Inflammatory macrophage (primary cell): ENCODE measurements around the gene SLC44A1.
A peak's percentile ranks its signal among the peaks of the same experiment; 100 is the strongest.

ENCODE experiments used
- DNase-seq, 2 donors: peaks; one replicate each; pipeline ENCODE4 v3.0.0-alpha.2; 2020 to 2022

The SLC44A1 gene

GRCh38 chr9:105339849-105340248 is 95.4 kb downstream of the SLC44A1 start:
- DNase-seq = no peak

- DNase-seq = no peak
These were observed 97.1 kb downstream of the SLC44A1 start for GRCh38 chr9:105341434-105342146.

GRCh38 chr9:105342147-105342505 is 97.7 kb downstream of the SLC44A1 start:
- no peak for DNase-seq

GRCh38 chr9:105344283-105344682 is 99.8 kb downstream of the SLC44A1 start:
- DNase-seq = no peak

GRCh38 chr9:105345626-105346025 is 101.2 kb downstream of the SLC44A1 start:
- no peak for DNase-seq

- no peak for DNase-seq
These were observed 101.8 kb downstream of the SLC44A1 start for GRCh38 chr9:105346273-105346672.

GRCh38 chr9:105354448-105354847 is 110.0 kb downstream of the SLC44A1 start:
- DNase-seq = no peak

GRCh38 chr9:105355781-105356180 is 111.3 kb downstream of the SLC44A1 start:
- no peak for DNase-seq

- DNase-seq = no peak
These were observed 113.5 kb downstream of the SLC44A1 start for GRCh38 chr9:105357937-105358336.

GRCh38 chr9:105359892-105360291 is 115.4 kb downstream of the SLC44A1 start:
- no peak for DNase-seq

- DNase-seq = no peak
These were observed 115.9 kb downstream of the SLC44A1 start for GRCh38 chr9:105360344-105360743.

GRCh38 chr9:105361873-105362272 is 117.4 kb downstream of the SLC44A1 start:
- DNase-seq = no peak

- DNase-seq = no peak
These were observed 118.0 kb downstream of the SLC44A1 start for GRCh38 chr9:105362470-105362869.

GRCh38 chr9:105363837-105364236 is 119.4 kb downstream of the SLC44A1 start:
- no peak for DNase-seq

GRCh38 chr9:105369911-105370310 is 125.5 kb downstream of the SLC44A1 start:
- DNase-seq = no peak

GRCh38 chr9:105373723-105374122 is 129.3 kb downstream of the SLC44A1 start:
- no peak for DNase-seq

- DNase-seq = no peak
These were observed 130.9 kb downstream of the SLC44A1 start for GRCh38 chr9:105375323-105375722.

GRCh38 chr9:105376893-105377292 is 132.4 kb downstream of the SLC44A1 start:
- no peak for DNase-seq

GRCh38 chr9:105385381-105385985 is 141.0 kb downstream of the SLC44A1 start:
- DNase-seq = peak; percentile 48 to 61

GRCh38 chr9:105389796-105390195 is 145.3 kb downstream of the SLC44A1 start:
- no peak for DNase-seq

- no peak for DNase-seq
These were observed 146.4 kb downstream of the SLC44A1 start for GRCh38 chr9:105390871-105391270.

- DNase-seq = no peak
These were observed 146.8 kb downstream of the SLC44A1 start for GRCh38 chr9:105391288-105391687.

GRCh38 chr9:105392531-105392930 is 148.1 kb downstream of the SLC44A1 start:
- no peak for DNase-seq

- no peak for DNase-seq
These were observed 149.3 kb downstream of the SLC44A1 start for GRCh38 chr9:105393576-105394344.
